ENCODE results near the gene PNPLA2. TPM values are rescaled to one million over a fixed set of nuclear protein-coding genes. Genes with fewer than 3 reads are reported as not detected.
A peak's percentile ranks its signal among the peaks of the same experiment; 100 is the strongest.

PNPLA2 gene
- total RNA-seq, 3 donors from 2014 or later (not counting 1 experiment from before 2014, with no cell fraction given) = 184 to 218 (median 201) TPM

- Histone ChIP-seq H3K27me3 (ENCODE audit: control insufficient read depth, insufficient read depth, low read length) (peaks cover 19% of the 10 kb centered on the region), H3K27ac (ENCODE audit: low read length) (no peak overlapping the region), H3K36me3 (ENCODE audit: control insufficient read depth, insufficient read depth, low read length) (no peaks in the 10 kb centered on the region), H3K4me1 (ENCODE audit: control insufficient read depth, insufficient read depth, low read length) (peaks cover 80% of the 10 kb centered on the region), H3K4me3 (ENCODE audit: low read length) (no peak overlapping the region), H3K9me3 (ENCODE audit: control insufficient read depth, insufficient read depth, low read length) (no peaks in the 10 kb centered on the region)
- no peak for TF ChIP-seq CTCF (IDR thresholded peaks at IDR 0.05)
- 73% methylated on average over 31 of the region's 31 CpGs for WGBS (ENCODE audit: insufficient coverage)
- H3K9me3 Mint-ChIP-seq = no peaks in the 10 kb centered on the region
- intact Hi-C loops (cut with micrococcal nuclease) = no loop called here
- peaks cover 0 to 37% of the 10 kb centered on the region in 2 donors for H3K4me1 Mint-ChIP-seq
- DNase-seq = peak in 1 of 2 donors; percentile 23
- ATAC-seq = no peak
- H3K36me3 Mint-ChIP-seq = no peaks in the 10 kb centered on the region
- peaks cover 8 to 35% of the 10 kb centered on the region in 2 donors for H3K27me3 Mint-ChIP-seq (ENCODE audit: low read depth in 2 of 2)
- H3K27ac Mint-ChIP-seq = no peak overlapping the region
- peak overlapping the region; percentile 81 for H3K4me3 Mint-ChIP-seq
Measured at GRCh38 chr11:831118-831864, 12.6 kb downstream of the PNPLA2 start.

- Histone ChIP-seq H3K27me3 (ENCODE audit: control insufficient read depth, insufficient read depth, low read length) (peaks cover 19% of the 10 kb centered on the region), H3K36me3 (ENCODE audit: control insufficient read depth, insufficient read depth, low read length) (no peaks in the 10 kb centered on the region), H3K4me3 (ENCODE audit: low read length) (no peak overlapping the region), H3K27ac (ENCODE audit: low read length) (no peak overlapping the region), H3K4me1 (ENCODE audit: control insufficient read depth, insufficient read depth, low read length) (peaks cover 81% of the 10 kb centered on the region), H3K9me3 (ENCODE audit: control insufficient read depth, insufficient read depth, low read length) (no peaks in the 10 kb centered on the region)
- H3K9me3 Mint-ChIP-seq = no peaks in the 10 kb centered on the region
- H3K27me3 Mint-ChIP-seq (ENCODE audit: low read depth in 2 of 2) = peaks cover 8 to 35% of the 10 kb centered on the region in 2 donors
- 80% methylated on average over 20 of the region's 23 CpGs for WGBS (ENCODE audit: insufficient coverage)
- TF ChIP-seq CTCF (IDR thresholded peaks at IDR 0.05) = no peak
- peak overlapping the region; percentile 81 for H3K4me3 Mint-ChIP-seq
- intact Hi-C loops (cut with micrococcal nuclease) = no loop called here
- ATAC-seq = no peak
- peaks cover 0 to 38% of the 10 kb centered on the region in 2 donors for H3K4me1 Mint-ChIP-seq
- DNase-seq = no peak
- no peak overlapping the region for H3K27ac Mint-ChIP-seq
- H3K36me3 Mint-ChIP-seq = no peaks in the 10 kb centered on the region
Measured at GRCh38 chr11:831961-832528, 13.3 kb downstream of the PNPLA2 start.

- peak in 1 of 2 donors; percentile 76 for DNase-seq
- H3K4me1 ChIP-seq (ENCODE audit: control insufficient read depth, insufficient read depth, low read length) = peaks cover 83% of the 10 kb centered on the region
- ATAC-seq = peak; percentile 54 to 72 (median 60)
- no peaks in the 10 kb centered on the region for H3K9me3 ChIP-seq (ENCODE audit: control insufficient read depth, insufficient read depth, low read length)
- Mint-ChIP-seq H3K36me3 (no peaks in the 10 kb centered on the region), H3K27me3 (ENCODE audit: low read depth in 2 of 2) (peaks cover 8 to 32% of the 10 kb centered on the region in 2 donors), H3K27ac (peak within 1 kb of the TSS in 1 of 2 donors; percentile 48), H3K9me3 (no peaks in the 10 kb centered on the region), H3K4me1 (peaks cover 4 to 41% of the 10 kb centered on the region in 2 donors), H3K4me3 (peak within 1 kb of the TSS; percentile 81)
- TF ChIP-seq CTCF (IDR thresholded peaks at IDR 0.05) = no peak
- no peaks in the 10 kb centered on the region for H3K36me3 ChIP-seq (ENCODE audit: control insufficient read depth, insufficient read depth, low read length)
- no peak within 1 kb of the TSS for H3K27ac ChIP-seq (ENCODE audit: low read length)
- WGBS (ENCODE audit: insufficient coverage) = 3% methylated on average over 67 of the region's 67 CpGs
- intact Hi-C loops (cut with micrococcal nuclease) = no loop called here
- H3K4me3 ChIP-seq (ENCODE audit: low read length) = peak within 1 kb of the TSS; percentile 23
- peaks cover 19% of the 10 kb centered on the region for H3K27me3 ChIP-seq (ENCODE audit: control insufficient read depth, insufficient read depth, low read length)
Measured at GRCh38 chr11:832529-833113, 13.9 kb downstream of the PNPLA2 start, which contains the start of gene CD151. Gene CD151, plus strand, starts transcription at chr11:832952. Its CDS starts 3,118 bp downstream, at chr11:836070.
